H1 (cell line): ENCODE measurements around the gene GDPD3. TPM values are rescaled to one million over a fixed set of nuclear protein-coding genes. Genes with fewer than 3 reads are reported as not detected.
A peak's percentile ranks its signal among the peaks of the same experiment; 100 is the strongest.

Experiments
- ASH2L ChIP-seq: fragments of 200-600, 300-600 bp; sonication (generic); IDR thresholded peaks from one replicate; pipeline ENCODE4 v1.7.1; 2017; ENCODE audit warnings: low read length
- BRCA1 ChIP-seq: IDR thresholded peaks from 2 replicates; pipeline ENCODE4 v1.6.1; 2012; ENCODE audit warnings: low read depth, low read length, improper control_type of control experiment
- CHD1 ChIP-seq: IDR thresholded peaks from 2 replicates; pipeline ENCODE4 v1.6.1; 2012; ENCODE audit warnings: low read depth, low read length, improper control_type of control experiment
- CREB1 ChIP-seq: IDR thresholded peaks from 2 replicates; pipeline ENCODE4 v1.6.1; 2012; ENCODE audit warnings: inconsistent platforms
- EP300 ChIP-seq, 2 experiments: IDR thresholded peaks; 1 replicate in 1 of 2; 2 replicates in 1 of 2; pipeline ENCODE4 v1.6.1; 2011 to 2012; ENCODE audit warnings: low read depth in 2 of 2, low read length in 2 of 2, mild to moderate bottlenecking in 2 of 2, borderline replicate concordance in 1 of 2, inconsistent platforms in 1 of 2, moderate library complexity in 1 of 2
- EZH2 ChIP-seq: fragments of 200-600 bp; sonication (generic); IDR thresholded peaks from 2 replicates; pipeline ENCODE4 v1.7.1; 2012; ENCODE audit warnings: low read depth, mild to moderate bottlenecking, moderate library complexity, low read length, inconsistent platforms; ENCODE audit not compliant: severe bottlenecking
- FOSL1 ChIP-seq: IDR thresholded peaks from 2 replicates; pipeline ENCODE4 v1.6.1; 2011; ENCODE audit warnings: mild to moderate bottlenecking, low read depth, low read length, moderate library complexity; ENCODE audit not compliant: insufficient read depth
- GTF2F1 ChIP-seq: IDR thresholded peaks from 2 replicates; pipeline ENCODE4 v1.6.1; 2012; ENCODE audit warnings: low read depth, low read length, improper control_type of control experiment, borderline replicate concordance
- KDM4A ChIP-seq: IDR thresholded peaks from one replicate; pipeline ENCODE4 v1.7.1; 2012; ENCODE audit warnings: low read depth, mild to moderate bottlenecking, moderate library complexity, low read length, inconsistent platforms; ENCODE audit not compliant: severe bottlenecking
- MAFK ChIP-seq: IDR thresholded peaks from 2 replicates; pipeline ENCODE4 v1.6.1; 2012; ENCODE audit warnings: low read depth, mild to moderate bottlenecking, improper control_type of control experiment, low read length
- NANOG ChIP-seq: IDR thresholded peaks from 2 replicates; pipeline ENCODE4 v1.6.1; 2011; ENCODE audit warnings: low read length, low read depth, mild to moderate bottlenecking, inconsistent platforms; ENCODE audit not compliant: insufficient read depth, poor library complexity, severe bottlenecking
- NRF1 ChIP-seq: IDR thresholded peaks from 2 replicates; pipeline ENCODE4 v1.6.1; 2011; ENCODE audit warnings: mild to moderate bottlenecking, low read depth, low read length, improper control_type of control experiment
- POLR2A ChIP-seq, 2 experiments: IDR thresholded peaks; 1 replicate in 1 of 2; 2 replicates in 1 of 2; pipeline ENCODE4 v1.6.1; 2011; ENCODE audit warnings: low read depth in 2 of 2, low read length in 2 of 2, mild to moderate bottlenecking in 2 of 2; ENCODE audit errors: control extremely low read depth in 1 of 2
- RAD21 ChIP-seq, 2 experiments: IDR thresholded peaks in 1 of 2; conservative IDR thresholded peaks in 1 of 2; 2 replicates each; pipeline ENCODE4 v1.6.1; 2011; ENCODE audit warnings: low read depth in 2 of 2, low read length in 2 of 2, improper control_type of control experiment in 1 of 2, inconsistent platforms in 1 of 2, mild to moderate bottlenecking in 1 of 2, moderate library complexity in 1 of 2
- RBBP5 ChIP-seq: IDR thresholded peaks from 2 replicates; pipeline ENCODE4 v1.7.1; 2012; ENCODE audit warnings: low read depth, mild to moderate bottlenecking, inconsistent platforms, low read length, moderate library complexity, borderline replicate concordance
- RNF2 ChIP-seq: fragments of 200-900, 300-1000 bp; sonication (generic); IDR thresholded peaks from 2 replicates; pipeline ENCODE4 v1.7.1; 2016; ENCODE audit warnings: borderline replicate concordance, low read depth, mild to moderate bottlenecking, antibody characterized with exemption, low read length; ENCODE audit not compliant: poor library complexity, severe bottlenecking; ENCODE audit errors: missing control alignments
- SAP30 ChIP-seq: fragments of 300-600 bp; sonication (generic); IDR thresholded peaks from 2 replicates; pipeline ENCODE4 v1.7.1; 2012; ENCODE audit warnings: low read length, moderate library complexity, mild to moderate bottlenecking, inconsistent platforms; ENCODE audit not compliant: insufficient read depth, insufficient replicate concordance
- SIRT6 ChIP-seq: IDR thresholded peaks from one replicate; pipeline ENCODE4 v1.7.1; 2012; ENCODE audit warnings: low read length, inconsistent platforms
- TAF1 ChIP-seq: IDR thresholded peaks from 2 replicates; pipeline ENCODE4 v1.6.1; 2011; ENCODE audit warnings: mild to moderate bottlenecking, low read depth, low read length
- TEAD4 ChIP-seq: IDR thresholded peaks from 2 replicates; pipeline ENCODE4 v1.6.1; 2012; ENCODE audit warnings: low read depth, low read length, inconsistent platforms, mixed read lengths
- ZNF274 ChIP-seq: IDR thresholded peaks from 2 replicates; pipeline ENCODE4 v1.7.0; 2012; ENCODE audit warnings: low read length, borderline replicate concordance; ENCODE audit errors: extremely low read depth
- polyA plus RNA-seq, 7 experiments: library from polyadenylated mRNA; depleted of rRNA in 3 of 7; stranded (reverse) in 5 of 7; unstranded in 2 of 7; fragments of >200 nt in 5 of 7; fragments of 200-250 nt in 2 of 7; gene quantifications; 1 replicate in 5 of 7; 2 replicates in 1 of 7; 4 replicates in 1 of 7; pipeline versions ENCODE4 v1.2.1 to v1.2.3, GENCODE V29; 2011 to 2013; ENCODE audit warnings: missing spikeins in 2 of 7, mixed read lengths in 2 of 7
- total RNA-seq: library from RNA; stranded (reverse); fragmentation: NEBNext Ultra II Directional; extraction: Animal tissue kit (Norgen Biotek cat#: 25700); gene quantifications from 2 replicates; pipeline ENCODE4 v1.2.1, GENCODE V29; 2021
- TF ChIP-seq, protein P1 (sequence below): IDR thresholded peaks from 2 replicates; pipeline ENCODE4 v1.6.1; 2012; ENCODE audit warnings: inconsistent platforms

The GDPD3 gene
- total and polyA plus RNA-seq, 2 of the 8 experiments (the other 6 are each of a cell fraction or from before 2014, with no cell fraction given), result 0.20 TPM; not detected in 1

DNA sequence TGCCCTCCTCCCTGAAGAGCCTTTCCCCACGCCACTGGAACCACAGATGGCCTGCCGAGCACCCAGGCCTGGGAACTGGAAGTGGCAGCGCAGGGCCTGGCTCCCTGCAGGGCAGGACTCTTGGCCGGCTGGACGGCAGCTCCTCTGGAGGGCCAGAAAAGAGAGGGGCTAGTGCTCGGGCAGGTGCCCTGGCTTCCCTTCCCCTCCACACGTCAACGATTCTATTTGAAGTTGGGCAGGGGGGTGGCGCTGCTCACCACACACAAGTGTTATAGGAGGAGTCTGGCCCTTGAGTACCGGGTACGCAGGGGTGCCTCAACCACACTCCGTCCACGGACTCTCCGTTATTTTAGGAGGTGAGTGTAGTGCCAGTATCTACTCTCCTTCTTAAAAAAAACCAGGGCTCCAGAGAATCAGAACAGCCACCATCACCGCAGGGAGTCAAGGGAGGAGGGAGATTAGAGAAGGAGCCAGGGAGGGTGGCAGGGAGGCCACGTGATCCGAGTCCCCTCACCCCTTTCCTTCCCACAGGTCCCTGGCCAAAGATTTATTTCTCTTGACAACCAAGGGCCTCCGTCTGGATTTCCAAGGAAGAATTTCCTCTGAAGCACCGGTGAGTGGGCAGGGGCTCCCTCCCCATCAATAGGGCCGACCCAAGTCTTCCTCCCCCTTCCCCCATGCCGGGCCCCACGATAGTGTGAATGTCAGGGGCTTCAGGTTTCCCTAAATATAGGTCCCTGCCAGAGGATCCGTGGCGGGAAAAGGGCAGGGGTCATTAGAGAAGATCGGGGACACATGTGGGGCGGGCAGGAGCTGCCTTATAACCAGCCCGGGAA is 49.2 kb downstream of the GDPD3 start (continued):
- no peak for TF ChIP-seq ASH2L
- no peak for TF ChIP-seq POLR2A (IDR thresholded peaks at IDR 0.05; ENCODE audit: control extremely low read depth in 1 of 2, low read depth in 2 of 2, low read length in 2 of 2)
- TF ChIP-seq RBBP5, result no peak
- no peak for TF ChIP-seq SIRT6
- TF ChIP-seq CREB1, result no peak
- TF ChIP-seq, protein P1, sequence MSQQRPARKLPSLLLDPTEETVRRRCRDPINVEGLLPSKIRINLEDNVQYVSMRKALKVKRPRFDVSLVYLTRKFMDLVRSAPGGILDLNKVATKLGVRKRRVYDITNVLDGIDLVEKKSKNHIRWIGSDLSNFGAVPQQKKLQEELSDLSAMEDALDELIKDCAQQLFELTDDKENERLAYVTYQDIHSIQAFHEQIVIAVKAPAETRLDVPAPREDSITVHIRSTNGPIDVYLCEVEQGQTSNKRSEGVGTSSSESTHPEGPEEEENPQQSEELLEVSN, result 0 out of 2 replicates have a peak, but pooled peaks have one; percentile 18
- no peak for TF ChIP-seq BRCA1
- no peak for TF ChIP-seq CHD1
- TF ChIP-seq TAF1, result no peak
- TF ChIP-seq RNF2, result no peak
- no peak for TF ChIP-seq EZH2
- TF ChIP-seq SAP30, result peak; percentile 73
- no peak for TF ChIP-seq NANOG
- TF ChIP-seq NRF1, result no peak
- no peak for TF ChIP-seq ZNF274
- TF ChIP-seq MAFK, result no peak
- no peak for TF ChIP-seq TEAD4
- peak in 1 of 2 experiments; percentile 9; a peak in 1 of 4 replicates for TF ChIP-seq RAD21 (IDR thresholded peaks at IDR 0.05 in 1 of 2, conservative IDR thresholded peaks at IDR 0.05 in 1 of 2; ENCODE audit: low read depth in 2 of 2, low read length in 2 of 2)
- TF ChIP-seq EP300 (IDR thresholded peaks at IDR 0.05; ENCODE audit: borderline replicate concordance in 1 of 2, low read depth in 2 of 2, low read length in 2 of 2), result no peak
- no peak for TF ChIP-seq GTF2F1
- no peak for TF ChIP-seq FOSL1
- no peak for TF ChIP-seq KDM4A
